A549 treated with ZK216348 at 1 μM for 4 hours (cell line): ENCODE measurements around the gene MSH3. TPM values are rescaled to one million over a fixed set of nuclear protein-coding genes. Genes with fewer than 3 reads are reported as not detected.

Experiments
- total RNA-seq: library from RNA; stranded (reverse); fragments of 200-300 nt; extraction: Qiagen RNA extraction; gene quantifications from 5 replicates; pipeline ENCODE4 v1.2.3, GENCODE V29; 2022; ENCODE audit warnings: low read depth

MSH3 gene
- 5.8 to 8.2 TPM (median 8.0 TPM) in 5 replicates for total RNA-seq

DNA sequence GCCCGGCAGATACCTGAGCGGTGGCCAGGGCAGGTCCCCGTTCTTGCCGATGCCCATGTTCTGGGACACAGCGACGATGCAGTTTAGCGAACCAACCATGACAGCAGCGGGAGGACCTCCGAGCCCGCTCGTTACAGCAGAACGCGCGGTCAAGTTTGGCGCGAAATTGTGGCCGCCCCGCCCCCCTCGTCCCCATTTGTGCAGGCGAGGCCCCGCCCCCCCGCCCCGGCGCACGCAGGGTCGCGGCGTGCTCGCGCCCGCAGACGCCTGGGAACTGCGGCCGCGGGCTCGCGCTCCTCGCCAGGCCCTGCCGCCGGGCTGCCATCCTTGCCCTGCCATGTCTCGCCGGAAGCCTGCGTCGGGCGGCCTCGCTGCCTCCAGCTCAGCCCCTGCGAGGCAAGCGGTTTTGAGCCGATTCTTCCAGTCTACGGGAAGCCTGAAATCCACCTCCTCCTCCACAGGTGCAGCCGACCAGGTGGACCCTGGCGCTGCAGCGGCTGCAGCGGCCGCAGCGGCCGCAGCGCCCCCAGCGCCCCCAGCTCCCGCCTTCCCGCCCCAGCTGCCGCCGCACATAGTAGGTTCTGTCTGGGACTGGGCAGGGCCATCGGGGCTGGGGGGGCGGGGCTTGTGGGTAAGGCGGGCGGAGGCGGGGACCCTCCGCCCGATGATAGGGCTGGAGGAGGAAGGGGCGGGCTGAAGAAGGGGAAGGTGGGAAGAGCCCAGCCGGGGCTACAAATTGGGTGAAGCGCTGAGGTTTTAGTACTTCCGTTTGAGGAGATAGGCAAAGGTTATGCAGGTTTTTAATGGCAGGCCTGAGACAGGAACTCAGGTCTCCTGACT, at the start of gene MSH3, which contains the start of gene DHFR:
TSS of gene MSH3 (plus strand) at position 262 of the 840 bp plus-strand sequence. CDS start at position 338, 76 bp downstream.
TSS of gene DHFR (minus strand) at position 593 of the 840 bp plus-strand sequence. CDS start at position 99, 494 bp downstream.

Other genes starting within 250 kb of the MSH3 start
- 11.4 to 15.9 TPM (median 14.9 TPM) in 5 replicates for gene ZFYVE16, start 246.6 kb upstream of the MSH3 start, total RNA-seq
- 1.2 to 2.3 TPM (median 1.9 TPM) in 5 replicates for gene FAM151B, start 166.6 kb upstream of the MSH3 start, total RNA-seq
- gene ANKRD34B, start 84.4 kb upstream of the MSH3 start, total RNA-seq = 0.06 to 0.31 TPM (median 0.25 TPM) in 4 of 5 replicates, not detected in the other
- 43.2 to 71.1 TPM (median 49.6 TPM) in 5 replicates for gene DHFR, start 331 bp downstream of the MSH3 start, total RNA-seq